H9 (cell line): ENCODE results near the gene KIF21A. TPM values are rescaled to one million over a fixed set of nuclear protein-coding genes. Genes with fewer than 3 reads are reported as not detected.

Experiments
- DNase-seq: peaks from one replicate; pipeline ENCODE4 v3.0.0-alpha.2; 2017
- H2AFZ ChIP-seq: one replicate; pipeline ENCODE4 v1.6.1; 2013; ENCODE audit warnings: mild to moderate bottlenecking, low read length, control low read depth, moderate library complexity
- H2AK5ac ChIP-seq: 2 replicates; pipeline ENCODE4 v1.6.1; 2013; ENCODE audit warnings: low read length, control low read depth, mixed read lengths; ENCODE audit not compliant: insufficient read length
- H2BK120ac ChIP-seq: one replicate; pipeline ENCODE4 v1.6.1; 2013; ENCODE audit warnings: low read depth, mild to moderate bottlenecking, low read length, control low read depth, inconsistent platforms; ENCODE audit not compliant: poor library complexity, severe bottlenecking
- H2BK12ac ChIP-seq: 2 replicates; pipeline ENCODE4 v1.6.1; 2013; ENCODE audit warnings: low read length, control low read depth, mixed read lengths, low read depth; ENCODE audit not compliant: insufficient read length
- H2BK15ac ChIP-seq: 2 replicates; pipeline ENCODE4 v1.6.1; 2013; ENCODE audit warnings: low read depth, low read length, control low read depth
- H2BK20ac ChIP-seq: one replicate; pipeline ENCODE4 v1.6.1; 2013; ENCODE audit warnings: low read depth, mild to moderate bottlenecking, low read length, control low read depth, inconsistent platforms; ENCODE audit not compliant: poor library complexity, severe bottlenecking
- H2BK5ac ChIP-seq: 2 replicates; pipeline ENCODE4 v1.6.1; 2013; ENCODE audit warnings: low read length, control low read depth, mixed read lengths; ENCODE audit not compliant: insufficient read length
- H3K14ac ChIP-seq: 2 replicates; pipeline ENCODE4 v1.6.1; 2013; ENCODE audit warnings: low read length, control low read depth; ENCODE audit not compliant: insufficient read depth
- H3K18ac ChIP-seq: 2 replicates; pipeline ENCODE4 v1.6.1; 2013; ENCODE audit warnings: low read depth, mild to moderate bottlenecking, mixed read lengths, low read length, control low read depth; ENCODE audit not compliant: insufficient read length
- H3K23ac ChIP-seq: 2 replicates; pipeline ENCODE4 v1.6.1; 2013; ENCODE audit warnings: low read length, control low read depth, mixed read lengths, low read depth; ENCODE audit not compliant: insufficient read length
- H3K23me2 ChIP-seq: 2 replicates; pipeline ENCODE4 v1.6.1; 2013; ENCODE audit warnings: low read depth, mild to moderate bottlenecking, mixed read lengths, low read length, control low read depth; ENCODE audit not compliant: insufficient read length, poor library complexity, severe bottlenecking
- H3K27ac ChIP-seq: 2 replicates; pipeline ENCODE4 v1.5.1; 2013; ENCODE audit warnings: low read length, control low read depth, mixed read lengths, low read depth; ENCODE audit not compliant: insufficient read length
- H3K27me3 ChIP-seq: 2 replicates; pipeline ENCODE4 v1.6.1; 2013; ENCODE audit warnings: low read length, control low read depth, inconsistent platforms; ENCODE audit not compliant: insufficient read depth
- H3K4ac ChIP-seq: 2 replicates; pipeline ENCODE4 v1.6.1; 2013; ENCODE audit warnings: low read depth, mild to moderate bottlenecking, control low read depth, inconsistent platforms, low read length, moderate library complexity
- H3K4me1 ChIP-seq: 2 replicates; pipeline ENCODE4 v1.6.1; 2013; ENCODE audit warnings: low read length, control low read depth, inconsistent platforms; ENCODE audit not compliant: insufficient read depth
- H3K4me2 ChIP-seq: 2 replicates; pipeline ENCODE4 v1.6.1; 2013; ENCODE audit warnings: low read length, control low read depth, mixed read lengths; ENCODE audit not compliant: insufficient read length, insufficient read depth
- H3K56ac ChIP-seq: 2 replicates; pipeline ENCODE4 v1.6.1; 2013; ENCODE audit warnings: low read depth, mild to moderate bottlenecking, mixed read lengths, low read length, control low read depth; ENCODE audit not compliant: insufficient read length
- H3K79me1 ChIP-seq: 2 replicates; pipeline ENCODE4 v1.6.1; 2013; ENCODE audit warnings: low read depth, mild to moderate bottlenecking, moderate library complexity, low read length, control low read depth, inconsistent platforms; ENCODE audit not compliant: insufficient read depth, poor library complexity, severe bottlenecking
- H3K79me2 ChIP-seq: 2 replicates; pipeline ENCODE4 v1.6.1; 2013; ENCODE audit warnings: low read length, control low read depth, inconsistent platforms; ENCODE audit not compliant: insufficient read depth
- H3K9ac ChIP-seq: 2 replicates; pipeline ENCODE4 v1.6.1; 2013; ENCODE audit warnings: low read length, control low read depth, mixed read lengths; ENCODE audit not compliant: insufficient read length; ENCODE audit errors: extremely low read depth
- H3K9me3 ChIP-seq: one replicate; pipeline ENCODE4 v1.6.1; 2013; ENCODE audit warnings: low read depth, low read length, inconsistent platforms; ENCODE audit not compliant: control insufficient read depth
- H3T11ph ChIP-seq: one replicate; pipeline ENCODE4 v1.6.1; 2013; ENCODE audit warnings: mild to moderate bottlenecking, low read length, control low read depth, inconsistent platforms
- H4K20me1 ChIP-seq: one replicate; pipeline ENCODE4 v1.6.1; 2013; ENCODE audit not compliant: control insufficient read depth, insufficient read length, insufficient read depth
- H4K5ac ChIP-seq: 2 replicates; pipeline ENCODE4 v1.6.1; 2013; ENCODE audit warnings: low read depth, mild to moderate bottlenecking, mixed read lengths, low read length, control low read depth; ENCODE audit not compliant: insufficient read length
- H4K8ac ChIP-seq: replicated peaks from 2 replicates; pipeline ENCODE4 v1.6.1; 2013; ENCODE audit warnings: low read length, control low read depth, mixed read lengths, low read depth; ENCODE audit not compliant: insufficient read length
- H4K91ac ChIP-seq: 2 replicates; pipeline ENCODE4 v1.6.1; 2013; ENCODE audit warnings: low read depth, mild to moderate bottlenecking, moderate library complexity, mixed read lengths, low read length, control low read depth; ENCODE audit not compliant: insufficient read length
- H3K27ac Mint-ChIP-seq, 3 experiments: 2 replicates in 2 of 3; 3 replicates in 1 of 3; pipeline ENCODE4 v1.8.0; 2020 to 2021; ENCODE audit warnings: mixed read lengths in 3 of 3, mild to moderate bottlenecking in 1 of 3, moderate library complexity in 1 of 3
- H3K27me3 Mint-ChIP-seq: 2 replicates; pipeline ENCODE4 v1.8.0; 2021; ENCODE audit warnings: low read depth, mild to moderate bottlenecking, moderate library complexity, mixed read lengths
- H3K36me3 Mint-ChIP-seq, 3 experiments: 2 replicates in 2 of 3; 3 replicates in 1 of 3; pipeline ENCODE4 v1.8.0; 2020 to 2021; ENCODE audit warnings: low read depth in 3 of 3, mixed read lengths in 3 of 3; ENCODE audit not compliant: insufficient read depth in 1 of 3
- H3K4me1 Mint-ChIP-seq, 2 experiments: 2 replicates each; pipeline ENCODE4 v1.8.0; 2020; ENCODE audit warnings: mixed read lengths in 2 of 2
- H3K4me3 Mint-ChIP-seq, 2 experiments: 2 replicates in 1 of 2; 3 replicates in 1 of 2; pipeline ENCODE4 v1.8.0; 2020 to 2021; ENCODE audit warnings: mild to moderate bottlenecking in 2 of 2, mixed read lengths in 2 of 2, moderate library complexity in 1 of 2
- H3K9me3 Mint-ChIP-seq, 2 experiments: 2 replicates in 1 of 2; 3 replicates in 1 of 2; pipeline ENCODE4 v1.8.0; 2020; ENCODE audit warnings: mild to moderate bottlenecking in 2 of 2, mixed read lengths in 2 of 2, moderate library complexity in 1 of 2
- WGBS: extraction: QIAGEN DNeasy Blood & Tissue Kit; methylation state at CpG from one replicate; pipeline ENCODE4 v1.1.7; 2013; ENCODE audit warnings: missing lambda C conversion rate, low lambda C conversion rate, mixed read lengths; ENCODE audit not compliant: insufficient read length; ENCODE audit errors: extremely low coverage; 5-methylcytosine and 5-hydroxymethylcytosine counted together
- total RNA-seq: library from RNA; stranded (reverse); gene quantifications from 2 replicates; pipeline ENCODE4 v1.2.1, GENCODE V29; 2021
- TF ChIP-seq, protein P1 (sequence below): fragments of 200-600 bp; sonication (generic); conservative IDR thresholded peaks from 3 replicates; pipeline ENCODE4 v1.8.0; 2021; ENCODE audit warnings: antibody characterized with exemption, mild to moderate bottlenecking

Gene KIF21A
- total RNA-seq, 1 experiment from 2014 or later, result 17.2 TPM

DNA sequence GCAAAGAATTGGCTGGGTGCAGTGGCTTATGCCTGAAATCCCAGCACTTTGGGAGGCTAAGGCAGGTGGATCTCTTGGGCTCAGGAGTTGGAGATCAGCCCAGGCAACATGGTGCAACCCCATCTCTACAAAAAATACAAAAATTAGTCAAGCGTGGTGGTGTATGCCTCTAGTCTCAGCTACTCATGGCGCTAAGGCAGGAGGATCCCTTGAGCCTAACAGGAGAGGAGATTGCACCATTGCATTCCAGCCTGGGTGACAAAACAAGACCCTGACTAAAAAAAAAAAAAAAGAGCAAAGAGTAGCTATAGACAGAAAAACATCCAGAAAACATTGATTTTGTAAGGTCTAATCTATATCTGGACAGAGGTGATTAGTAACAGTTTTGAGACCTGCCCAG, 25.0 kb downstream of the KIF21A start:
- Histone ChIP-seq H3K9ac (no peak overlapping the region), H3K4me2 (no peak overlapping the region), H3K23me2 (no peaks in the 10 kb centered on the region), H3T11ph (no peak overlapping the region), H2BK15ac (no peak overlapping the region), H2BK20ac (no peak overlapping the region), H3K27me3 (no peaks in the 10 kb centered on the region), H2AFZ (no peak overlapping the region), H4K5ac (no peak overlapping the region), H3K9me3 (no peaks in the 10 kb centered on the region), H2AK5ac (no peak overlapping the region), H2BK5ac (no peak overlapping the region), H3K23ac (no peak overlapping the region), H2BK12ac (no peak overlapping the region), H3K56ac (no peak overlapping the region), H3K14ac (no peak overlapping the region), H3K27ac (no peak overlapping the region), H2BK120ac (no peak overlapping the region), H3K79me2 (no peaks in the 10 kb centered on the region), H3K4me1 (no peaks in the 10 kb centered on the region), H4K20me1 (no peaks in the 10 kb centered on the region), H3K18ac (no peak overlapping the region), H4K91ac (no peak overlapping the region), H4K8ac (no peak overlapping the region), H3K79me1 (no peaks in the 10 kb centered on the region), H3K4ac (no peak overlapping the region)
- Mint-ChIP-seq H3K36me3 (peaks cover 2 to 7% (median 2%) of the 10 kb centered on the region in 3 experiments; a peak in 4 of 7 replicates), H3K4me3 (no peak overlapping the region), H3K9me3 (no peaks in the 10 kb centered on the region), H3K27ac (no peak overlapping the region), H3K27me3 (no peaks in the 10 kb centered on the region; the same call in 1 of the 2 replicates), H3K4me1 (peaks cover 6 to 9% of the 10 kb centered on the region in 2 experiments; a peak in 3 of 4 replicates)
- DNase-seq, result no peak
- no CpG with 5 or more reads among the region's 2 CpGs for WGBS
- TF ChIP-seq, protein P1, sequence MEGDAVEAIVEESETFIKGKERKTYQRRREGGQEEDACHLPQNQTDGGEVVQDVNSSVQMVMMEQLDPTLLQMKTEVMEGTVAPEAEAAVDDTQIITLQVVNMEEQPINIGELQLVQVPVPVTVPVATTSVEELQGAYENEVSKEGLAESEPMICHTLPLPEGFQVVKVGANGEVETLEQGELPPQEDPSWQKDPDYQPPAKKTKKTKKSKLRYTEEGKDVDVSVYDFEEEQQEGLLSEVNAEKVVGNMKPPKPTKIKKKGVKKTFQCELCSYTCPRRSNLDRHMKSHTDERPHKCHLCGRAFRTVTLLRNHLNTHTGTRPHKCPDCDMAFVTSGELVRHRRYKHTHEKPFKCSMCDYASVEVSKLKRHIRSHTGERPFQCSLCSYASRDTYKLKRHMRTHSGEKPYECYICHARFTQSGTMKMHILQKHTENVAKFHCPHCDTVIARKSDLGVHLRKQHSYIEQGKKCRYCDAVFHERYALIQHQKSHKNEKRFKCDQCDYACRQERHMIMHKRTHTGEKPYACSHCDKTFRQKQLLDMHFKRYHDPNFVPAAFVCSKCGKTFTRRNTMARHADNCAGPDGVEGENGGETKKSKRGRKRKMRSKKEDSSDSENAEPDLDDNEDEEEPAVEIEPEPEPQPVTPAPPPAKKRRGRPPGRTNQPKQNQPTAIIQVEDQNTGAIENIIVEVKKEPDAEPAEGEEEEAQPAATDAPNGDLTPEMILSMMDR, result no peak
